Colon (tissue), 2 donors: ENCODE results near the gene IQCM.
"Not testable (repeated sequence)": the region's sequence is repeated elsewhere in the genome, so short reads cannot be mapped to it uniquely, and the experiment has no call there.

Experiments used
- FAIRE-seq: peaks from 2 replicates; lab custom pipeline; 2012; peaks lifted over from hg19 to GRCh38; lab: Jason Lieb, UNC
- donor health status: control.
- donor health status: control.

Gene IQCM

GRCh38 chr4:149555799-149556198 lies 259.8 kb downstream of the IQCM start:
- FAIRE-seq, result no peak

DNA sequence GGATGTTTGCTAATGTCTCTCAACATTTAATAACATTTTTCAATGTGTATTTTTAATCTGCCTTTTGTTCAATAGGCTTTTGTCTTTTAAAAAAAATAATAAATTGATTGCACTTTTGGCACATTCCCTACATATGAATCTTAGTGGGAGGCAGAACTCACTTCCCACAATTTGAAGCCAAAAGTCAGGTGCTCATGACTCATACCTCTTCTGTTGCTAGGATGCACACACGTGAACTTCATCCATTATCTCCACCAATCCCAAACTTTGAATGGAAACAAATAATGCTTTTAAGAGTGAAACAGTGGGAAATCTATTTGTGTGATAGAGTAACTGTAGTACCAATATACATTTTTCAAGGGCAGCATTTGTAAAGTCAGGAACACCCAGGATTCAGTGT lies 260.5 kb downstream of the IQCM start:
- FAIRE-seq, result no peak

DNA sequence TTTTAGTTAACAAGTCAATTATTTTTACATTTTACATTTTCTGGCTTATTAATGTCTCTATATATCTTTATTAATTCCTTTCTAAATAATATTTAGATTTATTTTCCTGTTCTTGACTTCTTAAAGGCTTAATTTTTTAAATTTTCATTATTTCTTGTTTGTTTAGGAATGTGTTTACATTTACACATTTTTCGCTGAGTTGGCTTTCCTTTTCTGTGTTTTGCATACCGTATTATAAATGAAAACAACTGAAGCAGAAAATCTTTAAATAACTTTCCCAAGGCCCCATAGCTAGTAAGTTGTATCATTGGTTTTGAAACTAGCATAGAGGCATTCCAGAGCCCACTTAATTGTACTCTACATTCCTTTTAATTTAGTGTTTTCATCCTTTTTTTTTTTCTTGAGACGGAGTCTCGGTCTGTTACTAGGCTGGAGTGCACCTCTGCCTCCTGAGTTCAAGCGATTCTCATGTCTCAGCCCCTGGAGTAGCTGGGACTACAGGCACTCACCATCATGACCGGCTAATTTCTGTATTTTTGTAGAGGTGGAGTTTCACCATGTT lies 261.6 kb downstream of the IQCM start:
- no peak for FAIRE-seq

DNA sequence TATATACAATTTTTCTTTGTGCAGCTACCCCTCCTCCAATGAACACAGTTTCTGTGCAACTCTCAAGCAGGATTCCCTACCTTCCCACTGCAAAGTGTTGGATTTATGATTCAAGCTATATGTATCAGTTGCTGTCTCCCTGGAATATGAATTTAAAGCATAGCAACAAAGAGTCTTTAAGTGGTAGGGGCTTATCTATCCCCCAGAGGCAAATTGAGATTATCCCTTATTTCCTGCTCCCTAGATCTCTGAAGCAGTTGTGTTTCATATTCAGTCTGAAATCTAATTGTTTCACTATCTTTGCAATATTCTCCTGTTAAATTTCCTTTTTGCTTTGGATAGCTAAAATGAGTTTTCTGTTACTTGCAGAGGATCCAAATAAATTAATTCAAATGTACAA lies 263.0 kb downstream of the IQCM start:
- no peak for FAIRE-seq

- FAIRE-seq, result no peak
Observed at GRCh38 chr4:149549911-149550310, 265.7 kb downstream of the IQCM start.

- FAIRE-seq, result no peak
Observed at GRCh38 chr4:149534779-149535178, 280.9 kb downstream of the IQCM start.

DNA sequence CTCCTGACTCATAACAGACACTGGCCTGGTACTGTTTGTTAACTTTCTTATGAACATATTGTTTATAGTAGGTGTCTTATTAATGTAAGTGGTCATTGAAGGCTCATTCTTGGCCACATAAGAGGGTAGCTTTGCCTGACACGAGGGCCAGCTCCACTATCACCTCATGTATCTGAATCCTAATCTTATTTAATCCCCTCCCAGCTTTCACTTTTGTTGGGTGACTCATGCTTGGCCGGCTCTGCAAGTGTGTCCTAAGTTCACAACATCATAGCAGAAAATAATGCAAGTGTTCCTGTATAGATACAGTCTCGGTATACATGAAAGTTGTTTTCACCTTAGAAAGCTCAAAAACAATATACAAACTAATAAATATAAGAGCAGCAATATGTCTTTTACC lies 283.8 kb downstream of the IQCM start:
- FAIRE-seq, result no peak

DNA sequence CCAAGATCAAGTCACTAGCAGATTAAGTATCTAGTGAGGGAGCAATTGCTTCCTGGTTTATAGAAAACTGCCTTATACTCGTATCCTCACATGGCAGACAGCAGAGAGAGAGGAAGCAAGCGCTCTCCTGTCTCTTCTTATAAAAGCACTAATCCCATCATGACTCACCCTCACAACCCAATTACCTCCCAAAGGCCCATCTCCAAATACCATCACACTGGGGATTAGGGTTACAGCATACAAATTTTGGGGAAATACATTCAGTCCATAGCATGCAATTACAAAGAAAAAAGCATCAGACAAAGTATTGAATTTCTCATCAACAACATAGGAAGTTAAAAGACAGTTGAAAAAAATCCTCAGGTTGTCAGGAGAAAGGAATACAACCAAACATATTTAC lies 292.6 kb downstream of the IQCM start:
- no peak for FAIRE-seq

- FAIRE-seq, result no peak
Observed at GRCh38 chr4:149521611-149522425, 293.8 kb downstream of the IQCM start.

DNA sequence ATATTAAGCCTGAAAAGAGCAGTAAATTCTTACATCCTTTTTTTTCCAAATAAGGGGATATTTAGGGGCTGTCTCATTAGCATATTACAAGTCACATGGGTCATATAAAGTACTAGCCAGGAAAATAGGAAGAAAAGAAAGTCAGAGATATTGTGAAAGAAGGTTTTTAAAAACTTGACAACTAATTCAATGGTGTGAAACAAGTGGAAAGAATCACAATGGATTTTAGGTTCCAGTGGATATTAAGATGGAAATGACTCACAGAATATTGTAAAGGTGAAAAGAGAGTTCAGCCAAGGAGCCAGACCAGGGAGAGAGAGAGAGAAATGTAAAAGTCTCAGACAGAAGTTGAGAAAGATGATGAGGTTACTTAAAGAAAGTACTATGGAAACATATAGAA lies 297.2 kb downstream of the IQCM start:
- no peak for FAIRE-seq

DNA sequence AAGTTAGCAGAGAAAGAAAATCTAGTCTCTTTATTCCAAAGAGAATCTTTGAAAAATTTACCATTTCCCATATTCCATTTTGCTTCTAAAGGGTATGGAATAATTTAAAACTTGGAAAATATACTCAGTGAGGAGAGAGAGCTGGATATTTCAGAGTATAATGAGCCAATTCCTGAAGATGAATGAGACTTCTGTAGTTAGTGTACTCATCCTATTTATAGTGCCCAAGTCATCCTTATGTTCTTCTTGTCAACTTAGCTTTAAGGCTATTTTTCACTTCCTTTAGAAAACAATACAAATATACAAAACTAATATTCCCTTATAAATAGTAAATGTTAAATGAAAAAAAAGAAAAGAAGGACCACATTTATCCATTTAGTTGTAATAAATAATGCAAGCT lies 302.6 kb downstream of the IQCM start:
- FAIRE-seq, result no peak

- no peak for FAIRE-seq
Observed at GRCh38 chr4:149512501-149512900, 303.1 kb downstream of the IQCM start.

GRCh38 chr4:149511558-149512298 lies 303.9 kb downstream of the IQCM start:
- no peak for FAIRE-seq

DNA sequence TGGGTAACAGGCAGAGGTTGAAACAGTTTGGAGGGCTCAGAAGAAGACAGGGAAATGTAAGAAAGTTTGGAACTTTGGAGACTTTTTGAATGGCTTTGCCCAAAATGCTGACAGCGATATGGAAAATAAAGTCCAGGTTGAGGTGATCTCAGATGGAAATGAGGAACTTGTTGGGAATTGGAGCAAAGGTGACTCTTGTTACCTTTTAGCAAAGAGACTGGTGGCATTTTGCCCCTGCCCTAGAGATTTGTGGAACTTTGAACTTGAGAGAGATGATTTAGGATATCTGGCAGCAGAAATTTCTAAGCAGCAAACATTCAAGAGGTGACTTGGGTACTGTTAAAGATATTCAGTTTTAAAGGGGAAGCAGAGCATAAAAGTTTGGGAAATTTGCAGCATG lies 308.3 kb downstream of the IQCM start:
- FAIRE-seq, result not testable (repeated sequence)

DNA sequence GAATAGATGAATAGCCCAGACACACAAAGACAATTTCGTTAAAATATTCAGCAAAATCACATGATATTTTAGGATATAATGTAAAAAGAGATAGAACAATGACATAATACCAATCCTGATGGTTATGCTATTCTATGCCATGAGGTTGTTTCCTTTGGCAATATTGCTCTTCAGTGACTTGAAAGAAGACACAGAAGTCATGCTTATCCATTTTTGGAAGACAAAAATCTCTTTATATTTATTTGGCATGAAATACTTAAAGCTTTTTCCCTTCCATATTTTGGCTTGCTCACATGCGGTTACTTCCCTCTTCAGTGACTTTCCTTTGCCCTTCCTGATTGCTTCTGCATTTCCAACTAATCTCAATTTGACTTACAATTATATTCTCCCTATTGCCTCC lies 314.8 kb downstream of the IQCM start:
- no peak for FAIRE-seq

DNA sequence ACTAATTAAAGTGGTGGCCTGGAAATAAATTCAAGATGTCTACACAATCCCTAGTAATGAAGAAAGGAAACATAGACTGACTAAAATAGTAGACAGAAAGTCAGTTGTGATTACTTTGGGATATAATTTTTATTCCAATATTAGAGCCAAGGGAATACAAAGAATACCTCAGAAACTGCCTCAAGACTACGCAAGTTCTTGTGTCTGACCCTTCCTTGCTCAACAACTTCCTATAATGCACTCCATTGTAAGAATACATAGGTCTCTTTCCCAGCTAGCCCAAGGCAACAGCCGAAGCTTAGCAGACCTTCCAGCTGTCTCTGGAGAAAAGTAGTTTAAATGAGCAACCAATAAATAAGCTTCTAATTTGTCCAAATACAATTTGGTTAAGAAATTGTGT lies 315.9 kb downstream of the IQCM start:
- no peak for FAIRE-seq

DNA sequence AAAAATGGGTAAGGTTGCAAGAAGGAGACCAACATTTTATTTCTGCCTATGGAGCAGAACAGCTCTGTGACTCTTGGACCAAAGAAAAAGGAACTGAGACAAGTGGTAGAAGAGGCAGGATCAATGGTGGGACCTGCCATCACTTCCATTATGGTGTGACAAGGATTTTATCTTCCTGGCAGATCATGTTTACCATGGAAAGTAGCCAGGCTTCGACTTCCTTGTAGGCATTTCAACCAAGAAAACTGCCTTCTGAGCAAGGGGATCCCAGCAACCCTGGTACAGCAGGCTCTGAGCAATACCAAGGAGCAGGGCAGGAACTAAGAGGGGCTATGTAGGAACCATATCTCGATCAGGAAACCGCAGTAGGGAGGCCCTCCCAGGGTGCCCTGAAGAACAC lies 317.4 kb downstream of the IQCM start:
- no peak for FAIRE-seq

GRCh38 chr4:149493492-149493891 lies 322.2 kb downstream of the IQCM start:
- FAIRE-seq, result no peak

DNA sequence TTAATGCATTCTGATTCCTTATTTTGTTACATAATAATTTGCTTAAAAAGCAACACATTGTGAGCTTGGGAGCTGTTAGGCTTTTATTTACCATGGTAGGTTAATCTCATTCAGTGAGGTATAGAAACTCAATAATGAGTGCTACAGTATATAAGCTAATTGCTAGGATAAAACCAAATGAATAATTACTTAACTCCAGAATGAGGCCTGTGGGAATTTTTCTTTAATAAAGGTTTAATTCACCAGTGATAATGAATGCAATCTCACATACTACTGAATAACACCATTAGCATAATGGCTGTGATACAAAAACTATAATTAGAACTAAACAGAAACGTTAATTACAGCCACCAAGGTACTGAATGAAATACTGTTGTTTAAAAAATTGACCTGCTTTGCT lies 326.3 kb downstream of the IQCM start:
- no peak for FAIRE-seq

- FAIRE-seq, result no peak
Observed at GRCh38 chr4:149486861-149487260, 328.8 kb downstream of the IQCM start.

DNA sequence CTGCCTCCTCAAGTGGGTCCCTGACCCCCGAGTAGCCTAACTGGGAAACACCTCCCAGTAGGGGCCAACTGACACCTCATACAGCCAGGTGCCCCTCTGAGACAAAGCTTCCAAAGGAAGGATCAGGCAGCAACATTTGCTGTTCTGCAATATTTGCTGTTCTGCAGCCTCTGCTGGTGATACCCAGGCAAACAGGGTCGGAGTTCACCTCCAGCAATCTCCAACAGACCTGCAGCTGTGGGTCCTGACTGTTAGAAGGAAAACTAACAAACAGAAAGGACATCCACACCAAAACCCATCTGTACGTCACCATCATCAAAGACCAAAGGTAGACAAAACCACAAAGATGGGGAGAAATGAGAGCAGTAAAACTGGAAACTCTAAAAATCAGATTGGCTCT lies 347.0 kb downstream of the IQCM start:
- not testable (repeated sequence) for FAIRE-seq

DNA sequence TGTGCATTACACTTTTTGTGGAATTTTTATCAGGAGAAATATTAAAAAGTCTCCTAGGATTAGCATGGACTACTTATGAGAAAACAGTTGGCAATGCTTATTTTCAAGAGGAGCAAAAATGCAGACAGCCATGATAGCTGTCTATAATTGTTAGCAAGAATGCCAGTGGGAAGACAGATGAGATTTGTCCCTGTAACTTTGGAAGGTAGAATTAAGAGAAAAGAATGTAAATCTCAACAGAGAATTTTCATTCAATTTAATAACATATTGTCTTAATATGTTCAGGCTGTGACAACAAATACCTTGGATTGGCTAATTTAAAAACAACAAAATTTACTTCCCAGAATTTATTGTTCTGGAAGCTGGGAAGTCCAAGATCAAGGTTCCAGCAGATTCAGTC lies 349.2 kb downstream of the IQCM start:
- FAIRE-seq, result no peak

- no peak for FAIRE-seq
Observed at GRCh38 chr4:149465955-149466354, 349.7 kb downstream of the IQCM start.
